ENCODE data around the gene CLDN6.

Gene CLDN6

DNA sequence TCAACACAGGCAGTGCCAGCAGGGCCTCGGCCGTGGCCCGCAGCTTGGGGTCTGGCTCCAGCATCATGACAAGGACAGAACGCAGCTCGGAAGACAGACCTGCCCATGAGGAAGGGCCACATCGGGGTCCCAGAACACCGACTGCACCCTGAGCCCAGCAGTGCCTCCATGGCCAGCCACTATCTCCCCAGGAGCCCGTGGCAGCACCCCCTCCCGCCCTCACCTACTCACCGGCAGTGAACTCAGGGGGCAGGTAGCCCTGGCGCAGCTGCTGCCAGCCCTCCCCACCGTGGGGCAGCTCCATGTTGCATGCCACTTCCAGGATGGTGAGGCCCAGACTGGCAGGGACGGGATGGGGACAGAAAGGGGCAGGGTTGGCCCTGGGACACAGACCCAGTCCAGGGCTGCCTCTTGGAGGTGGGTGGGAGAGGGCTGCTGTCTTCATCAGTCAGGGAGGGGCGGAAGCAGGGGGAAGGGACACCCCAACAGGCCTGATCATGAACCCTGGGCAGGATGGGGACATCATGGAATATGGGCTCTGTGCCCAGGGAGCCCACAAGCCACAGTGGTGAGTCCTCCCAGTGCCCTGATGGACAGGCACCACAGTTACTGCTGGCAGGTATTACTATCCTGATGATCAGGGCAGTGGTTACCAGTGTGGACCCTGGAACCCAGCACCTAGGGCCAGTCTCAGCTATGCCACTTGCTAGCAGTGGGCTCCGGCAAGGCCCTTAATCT, 43.5 kb downstream of the CLDN6 start:
- Histone ChIP-seq H3K27me3 (no peaks in the 10 kb centered on the region), H3K4me3 (peak overlapping the region; percentile 93), H3K36me3 (peaks cover 46% of the 10 kb centered on the region), H3K9me3 (no peaks in the 10 kb centered on the region), H3K4me2 (peak overlapping the region; percentile 97), H3K27ac (peak overlapping the region; percentile 91), H4K20me1 (peaks cover 77% of the 10 kb centered on the region), H3K4me1 (peaks cover 93% of the 10 kb centered on the region), H3K9ac (peak overlapping the region; percentile 92)
- no peak for TF ChIP-seq Cebpa-rat (IDR thresholded peaks at IDR 0.05)

DNA sequence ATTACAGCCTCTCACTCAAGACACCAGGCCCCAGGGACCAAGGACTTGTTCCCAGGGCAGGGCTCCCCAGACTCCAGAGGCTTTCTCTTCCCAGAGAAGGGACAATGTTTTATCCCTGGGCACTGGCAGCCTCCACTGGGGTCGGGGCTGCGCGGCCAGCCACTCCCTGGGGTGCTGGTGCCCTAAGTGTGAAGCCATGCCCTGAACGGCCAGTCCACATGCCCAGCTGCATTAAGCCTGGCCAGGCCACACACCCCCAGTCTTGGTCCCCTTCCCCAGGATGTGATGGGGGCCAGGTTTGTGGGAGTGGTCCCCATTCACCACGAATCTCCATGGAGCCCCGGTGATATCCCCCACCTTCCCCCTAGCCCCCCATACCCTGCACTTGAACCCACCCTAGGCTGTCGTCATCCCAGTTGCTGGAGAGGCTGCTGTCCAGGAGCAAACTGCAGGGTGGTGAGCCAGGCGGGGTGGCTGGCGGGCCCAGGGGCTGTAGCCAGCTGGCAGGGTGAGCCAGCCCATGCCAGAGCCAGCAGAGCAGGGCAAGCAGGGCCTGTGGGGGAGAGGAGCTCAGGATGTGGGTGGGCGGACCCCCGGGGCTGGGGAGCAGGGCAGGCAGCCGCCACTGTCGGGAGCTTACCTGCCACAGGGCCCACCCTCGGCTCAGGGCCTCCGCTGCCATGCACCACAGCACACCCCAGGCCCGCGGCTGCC, 44.2 kb downstream of the CLDN6 start:
- Histone ChIP-seq H3K4me2 (peak overlapping the region; percentile 97), H4K20me1 (peaks cover 78% of the 10 kb centered on the region), H3K27ac (peak overlapping the region; percentile 91), H3K9me3 (no peaks in the 10 kb centered on the region), H3K36me3 (peaks cover 46% of the 10 kb centered on the region), H3K27me3 (no peaks in the 10 kb centered on the region), H3K4me1 (peaks cover 87% of the 10 kb centered on the region), H3K9ac (peak overlapping the region; percentile 92), H3K4me3 (peak overlapping the region; percentile 93)
- no peak for TF ChIP-seq Cebpa-rat (IDR thresholded peaks at IDR 0.05)

GRCh38 chr16:2973093-2973492, 44.9 kb downstream of the CLDN6 start:
- H3K4me3 ChIP-seq, result peak overlapping the region; percentile 93
- H3K27ac ChIP-seq, result peak overlapping the region; percentile 91
- no peaks in the 10 kb centered on the region for H3K9me3 ChIP-seq
- peaks cover 84% of the 10 kb centered on the region for H4K20me1 ChIP-seq
- peaks cover 87% of the 10 kb centered on the region for H3K4me1 ChIP-seq
- peak overlapping the region; percentile 97 for H3K4me2 ChIP-seq
- H3K9ac ChIP-seq, result peak overlapping the region; percentile 92
- H3K36me3 ChIP-seq, result peaks cover 43% of the 10 kb centered on the region
- no peaks in the 10 kb centered on the region for H3K27me3 ChIP-seq
- no peak for TF ChIP-seq Cebpa-rat (IDR thresholded peaks at IDR 0.05)

DNA sequence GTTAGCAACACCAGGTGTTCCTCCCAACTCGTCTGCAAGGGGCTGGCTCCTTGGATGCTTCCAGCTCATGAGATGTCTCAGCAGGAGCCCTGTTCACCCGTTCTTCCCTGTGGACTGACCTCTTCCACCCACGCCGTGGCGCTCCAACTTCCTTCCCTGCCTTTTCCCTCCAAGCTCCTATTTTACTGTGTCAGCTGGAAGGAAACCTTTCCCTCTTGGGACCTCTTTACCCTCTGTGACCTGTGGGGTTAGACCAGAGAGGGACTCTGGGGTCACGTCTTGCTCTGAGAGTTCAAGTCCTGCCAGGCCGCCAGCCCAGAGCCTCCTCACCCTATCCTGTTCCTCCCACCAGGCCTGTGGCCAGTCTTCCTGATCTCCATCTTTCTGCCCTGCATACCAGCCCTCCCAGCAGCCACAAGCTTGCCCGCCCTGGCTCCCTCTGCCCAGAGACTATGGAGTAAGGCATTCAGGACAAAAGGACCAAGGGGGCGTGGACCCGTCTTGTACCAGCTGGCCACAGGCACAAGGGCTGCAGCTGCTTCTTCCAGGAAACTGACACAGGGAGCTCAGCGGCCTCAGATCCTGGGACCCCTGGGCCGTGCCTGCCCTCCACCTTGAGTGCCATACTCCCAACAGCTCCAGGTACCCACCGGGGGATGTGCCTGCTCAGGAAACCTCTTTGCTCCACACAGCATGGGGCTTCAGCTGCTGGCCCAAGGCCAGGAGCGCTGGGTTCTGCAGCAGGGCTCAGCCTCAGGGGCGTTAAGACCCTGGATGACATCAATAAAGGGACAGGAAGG, 45.8 kb downstream of the CLDN6 start:
- Histone ChIP-seq H3K27me3 (no peaks in the 10 kb centered on the region), H3K36me3 (peaks cover 43% of the 10 kb centered on the region), H3K4me1 (peaks cover 87% of the 10 kb centered on the region), H3K4me3 (peak overlapping the region; percentile 93), H3K9me3 (no peaks in the 10 kb centered on the region), H3K9ac (peak overlapping the region; percentile 92), H3K4me2 (peak overlapping the region; percentile 97), H4K20me1 (peaks cover 87% of the 10 kb centered on the region), H3K27ac (peak overlapping the region; percentile 91)
- no peak for TF ChIP-seq Cebpa-rat (IDR thresholded peaks at IDR 0.05)

- TF ChIP-seq Cebpa-rat (IDR thresholded peaks at IDR 0.05), result no peak
- Histone ChIP-seq H3K9ac (peak overlapping the region; percentile 92), H3K27ac (peak overlapping the region; percentile 91), H3K4me3 (peak overlapping the region; percentile 93), H4K20me1 (peaks cover 87% of the 10 kb centered on the region), H3K9me3 (no peaks in the 10 kb centered on the region), H3K4me1 (peaks cover 79% of the 10 kb centered on the region), H3K36me3 (peaks cover 42% of the 10 kb centered on the region), H3K27me3 (no peaks in the 10 kb centered on the region), H3K4me2 (peak overlapping the region; percentile 97)
Measured at GRCh38 chr16:2971134-2971984, 46.6 kb downstream of the CLDN6 start.

GRCh38 chr16:2970563-2970962, 47.4 kb downstream of the CLDN6 start:
- no peaks in the 10 kb centered on the region for H3K9me3 ChIP-seq
- peak overlapping the region; percentile 92 for H3K9ac ChIP-seq
- peaks cover 35% of the 10 kb centered on the region for H3K36me3 ChIP-seq
- peaks cover 88% of the 10 kb centered on the region for H4K20me1 ChIP-seq
- peak overlapping the region; percentile 91 for H3K27ac ChIP-seq
- peaks cover 79% of the 10 kb centered on the region for H3K4me1 ChIP-seq
- H3K4me2 ChIP-seq, result peak overlapping the region; percentile 97
- no peaks in the 10 kb centered on the region for H3K27me3 ChIP-seq
- H3K4me3 ChIP-seq, result peak overlapping the region; percentile 93
- TF ChIP-seq Cebpa-rat (IDR thresholded peaks at IDR 0.05), result no peak

DNA sequence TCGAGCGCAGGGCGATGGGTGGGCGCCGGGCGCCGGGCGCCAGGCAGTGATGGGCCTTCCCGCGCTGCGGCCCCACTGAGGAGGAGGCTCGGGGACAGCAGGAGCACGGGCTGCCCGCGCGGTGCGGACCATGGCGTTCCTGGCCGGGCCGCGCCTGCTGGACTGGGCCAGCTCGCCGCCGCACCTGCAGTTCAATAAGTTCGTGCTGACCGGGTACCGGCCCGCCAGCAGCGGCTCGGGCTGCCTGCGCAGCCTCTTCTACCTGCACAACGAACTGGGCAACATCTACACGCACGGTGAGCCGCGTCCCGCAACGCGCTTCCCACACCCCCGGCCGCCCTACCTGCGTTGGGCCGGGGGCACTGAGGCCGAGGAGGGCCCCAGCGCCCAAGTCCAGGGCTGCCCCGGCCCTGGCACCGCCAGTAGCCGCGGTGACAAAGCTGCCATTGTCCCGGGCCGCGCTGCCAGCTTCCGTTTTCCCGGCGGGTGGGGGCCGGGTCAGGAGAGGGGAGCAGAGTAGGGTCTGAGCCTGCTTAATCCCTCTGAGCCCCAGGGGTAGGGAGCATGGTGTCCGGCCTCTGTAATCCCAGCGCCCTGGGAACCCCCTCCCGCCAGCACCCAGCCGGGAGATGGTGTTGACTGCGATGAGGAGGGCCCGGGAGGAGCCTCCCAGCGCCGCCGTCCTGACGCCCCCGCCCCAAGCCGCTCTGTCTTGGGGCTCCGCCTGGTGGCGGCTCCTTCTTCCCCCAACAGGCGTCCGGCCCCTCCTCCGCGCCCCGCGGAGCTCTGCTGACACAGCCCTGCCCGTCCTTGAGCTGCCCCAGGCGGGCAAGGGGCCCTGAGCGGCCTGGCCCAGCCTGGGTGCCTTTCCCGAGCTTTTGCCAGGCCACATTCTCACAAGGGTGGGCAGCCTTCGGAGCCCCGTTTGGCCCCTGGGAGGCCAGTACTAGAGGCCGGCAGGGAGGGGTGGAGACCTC, 48.1 kb downstream of the CLDN6 start:
- peak overlapping the region; percentile 93 for H3K4me3 ChIP-seq
- H3K4me2 ChIP-seq, result peak overlapping the region; percentile 97
- H3K36me3 ChIP-seq, result peaks cover 28% of the 10 kb centered on the region
- peak overlapping the region; percentile 92 for H3K9ac ChIP-seq
- H3K4me1 ChIP-seq, result peaks cover 77% of the 10 kb centered on the region
- peaks cover 86% of the 10 kb centered on the region for H4K20me1 ChIP-seq
- peak overlapping the region; percentile 91 for H3K27ac ChIP-seq
- H3K27me3 ChIP-seq, result no peaks in the 10 kb centered on the region
- TF ChIP-seq Cebpa-rat (IDR thresholded peaks at IDR 0.05), result no peak
- no peaks in the 10 kb centered on the region for H3K9me3 ChIP-seq

Data from BLaER1 (cell line).